ENCODE results near the gene FCF1.

The FCF1 gene

DNA sequence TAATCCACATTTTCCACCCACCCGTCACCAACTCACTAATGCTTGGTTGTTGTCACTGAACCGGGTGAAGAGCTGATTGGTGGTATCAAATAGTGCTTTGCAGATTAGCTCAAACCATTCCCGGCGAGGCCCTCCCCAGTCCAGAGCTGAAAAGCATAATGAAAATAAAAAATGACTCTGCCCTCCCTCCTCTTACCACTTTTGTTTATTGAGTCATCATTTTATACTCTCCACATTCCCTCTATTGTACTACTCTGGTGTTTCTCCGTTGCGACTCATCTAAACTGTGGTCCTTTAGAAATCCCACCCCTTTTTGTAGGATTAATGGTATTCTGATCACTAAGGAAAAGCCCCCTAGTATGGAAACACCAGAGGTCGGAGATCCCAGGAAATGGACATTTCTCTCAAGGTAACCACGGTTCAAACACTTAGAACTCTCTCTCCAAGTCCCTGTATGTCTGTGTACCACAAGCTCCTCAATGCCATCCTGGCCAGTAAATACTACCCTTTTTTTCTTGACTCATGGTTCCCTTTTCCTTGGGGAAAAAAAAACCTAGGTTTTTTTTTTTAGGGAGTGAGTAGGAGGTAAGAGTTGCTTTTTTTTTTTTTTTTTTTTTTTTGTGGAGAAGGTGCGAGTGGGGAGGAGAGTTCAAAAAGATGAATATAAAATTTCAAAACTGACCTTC, 42.1 kb upstream of the FCF1 start:
- POLR2A ChIA-PET (ENCODE audit: low non-redundant PET), result no interaction called here
- H3K27ac ChIP-seq, result no peak overlapping the region
- CTCF ChIA-PET, result interaction anchor here (0.6 to 1.5 kb wide), 3 partner anchors 9 to 62 kb away, joined by 3 read pairs; partner anchors contain the start of gene LTBP2
- no peak for DNase-seq (ENCODE audit: low spot score)
- TF ChIP-seq, protein P1, sequence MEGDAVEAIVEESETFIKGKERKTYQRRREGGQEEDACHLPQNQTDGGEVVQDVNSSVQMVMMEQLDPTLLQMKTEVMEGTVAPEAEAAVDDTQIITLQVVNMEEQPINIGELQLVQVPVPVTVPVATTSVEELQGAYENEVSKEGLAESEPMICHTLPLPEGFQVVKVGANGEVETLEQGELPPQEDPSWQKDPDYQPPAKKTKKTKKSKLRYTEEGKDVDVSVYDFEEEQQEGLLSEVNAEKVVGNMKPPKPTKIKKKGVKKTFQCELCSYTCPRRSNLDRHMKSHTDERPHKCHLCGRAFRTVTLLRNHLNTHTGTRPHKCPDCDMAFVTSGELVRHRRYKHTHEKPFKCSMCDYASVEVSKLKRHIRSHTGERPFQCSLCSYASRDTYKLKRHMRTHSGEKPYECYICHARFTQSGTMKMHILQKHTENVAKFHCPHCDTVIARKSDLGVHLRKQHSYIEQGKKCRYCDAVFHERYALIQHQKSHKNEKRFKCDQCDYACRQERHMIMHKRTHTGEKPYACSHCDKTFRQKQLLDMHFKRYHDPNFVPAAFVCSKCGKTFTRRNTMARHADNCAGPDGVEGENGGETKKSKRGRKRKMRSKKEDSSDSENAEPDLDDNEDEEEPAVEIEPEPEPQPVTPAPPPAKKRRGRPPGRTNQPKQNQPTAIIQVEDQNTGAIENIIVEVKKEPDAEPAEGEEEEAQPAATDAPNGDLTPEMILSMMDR (conservative IDR thresholded peaks at IDR 0.05; ENCODE audit: low read depth), result no peak

DNA sequence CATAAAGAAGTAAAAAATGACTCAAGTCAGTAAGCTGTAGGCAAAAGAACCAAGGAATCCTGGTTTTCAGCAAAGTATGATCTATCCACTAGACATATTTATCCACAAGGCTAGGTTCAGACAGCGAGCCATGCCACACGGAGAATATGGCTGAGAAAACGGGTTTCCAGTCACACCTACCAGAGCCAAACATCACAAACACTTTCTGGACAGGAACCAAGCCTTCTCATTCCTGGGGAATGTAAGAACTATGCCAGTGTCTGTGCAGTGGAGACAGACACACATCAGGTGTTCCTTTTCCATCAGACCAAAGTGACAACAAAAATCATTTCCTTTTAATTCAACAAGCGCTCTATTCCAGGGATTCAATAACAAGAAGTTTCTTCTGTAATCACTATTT, 41.2 kb upstream of the FCF1 start:
- ChIA-PET POLR2A (ENCODE audit: low non-redundant PET) (no interaction called here), CTCF (interaction anchor here (1.5 kb wide), 1 partner anchor 10 kb away, joined by 3 read pairs; no protein-coding TSS in a partner anchor)
- DNase-seq (ENCODE audit: low spot score), result peak; percentile 69
- TF ChIP-seq, protein P1 (conservative IDR thresholded peaks at IDR 0.05; ENCODE audit: low read depth), result no peak
- no peak overlapping the region for H3K27ac ChIP-seq

DNA sequence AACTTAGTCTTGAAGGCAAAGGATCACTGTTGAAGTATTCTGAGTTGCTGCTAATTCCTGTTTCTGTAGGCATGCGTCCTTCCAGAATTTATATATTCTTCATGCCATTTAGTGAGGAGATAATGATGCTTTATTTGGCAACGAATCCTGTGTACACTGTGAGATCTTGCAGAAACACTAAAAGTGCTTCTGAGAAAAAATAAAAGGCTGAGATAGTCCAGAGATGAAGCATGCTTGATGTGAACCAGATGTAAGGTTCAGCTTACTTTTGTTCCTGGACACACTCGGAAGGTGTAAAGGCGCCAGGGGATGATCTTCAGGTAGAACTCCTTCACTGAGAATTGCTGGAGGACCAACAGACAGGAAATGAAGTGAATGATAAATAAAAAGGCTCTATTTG, 39.2 kb upstream of the FCF1 start:
- CTCF ChIA-PET, result interaction anchor here (0.5 kb wide), 1 partner anchor 51 kb away, joined by 3 read pairs; no protein-coding TSS in a partner anchor

DNA sequence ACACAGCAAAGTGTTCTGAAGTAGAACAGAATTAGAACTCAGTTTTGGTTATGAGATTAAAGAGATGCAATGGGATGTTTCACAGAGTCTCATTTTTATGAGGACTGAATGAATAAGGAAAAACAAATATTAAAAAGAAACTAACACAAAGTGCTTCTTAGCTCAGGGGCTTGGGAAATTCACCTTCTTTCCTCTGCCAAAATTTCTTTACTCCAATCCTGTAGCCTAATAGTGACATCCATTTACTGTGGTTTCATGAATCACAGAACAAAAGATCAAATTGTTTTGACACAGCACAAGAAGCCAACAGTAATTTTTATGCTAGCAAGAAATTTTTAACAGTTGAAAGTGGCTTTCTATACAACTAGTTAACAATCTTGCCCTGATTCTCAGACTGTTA, 37.7 kb upstream of the FCF1 start:
- TF ChIP-seq, protein P1 (conservative IDR thresholded peaks at IDR 0.05; ENCODE audit: low read depth), result no peak
- POLR2A ChIA-PET (ENCODE audit: low non-redundant PET), result no interaction called here
- no peak for DNase-seq (ENCODE audit: low spot score)
- H3K27ac ChIP-seq, result no peak overlapping the region
- CTCF ChIA-PET, result no interaction called here

More for the DNA sequence above, 39.2 kb upstream of the FCF1 start:
- TF ChIP-seq, protein P1 (conservative IDR thresholded peaks at IDR 0.05; ENCODE audit: low read depth), result no peak
- DNase-seq (ENCODE audit: low spot score), result no peak
- no peak overlapping the region for H3K27ac ChIP-seq
- POLR2A ChIA-PET (ENCODE audit: low non-redundant PET), result no interaction called here

DNA sequence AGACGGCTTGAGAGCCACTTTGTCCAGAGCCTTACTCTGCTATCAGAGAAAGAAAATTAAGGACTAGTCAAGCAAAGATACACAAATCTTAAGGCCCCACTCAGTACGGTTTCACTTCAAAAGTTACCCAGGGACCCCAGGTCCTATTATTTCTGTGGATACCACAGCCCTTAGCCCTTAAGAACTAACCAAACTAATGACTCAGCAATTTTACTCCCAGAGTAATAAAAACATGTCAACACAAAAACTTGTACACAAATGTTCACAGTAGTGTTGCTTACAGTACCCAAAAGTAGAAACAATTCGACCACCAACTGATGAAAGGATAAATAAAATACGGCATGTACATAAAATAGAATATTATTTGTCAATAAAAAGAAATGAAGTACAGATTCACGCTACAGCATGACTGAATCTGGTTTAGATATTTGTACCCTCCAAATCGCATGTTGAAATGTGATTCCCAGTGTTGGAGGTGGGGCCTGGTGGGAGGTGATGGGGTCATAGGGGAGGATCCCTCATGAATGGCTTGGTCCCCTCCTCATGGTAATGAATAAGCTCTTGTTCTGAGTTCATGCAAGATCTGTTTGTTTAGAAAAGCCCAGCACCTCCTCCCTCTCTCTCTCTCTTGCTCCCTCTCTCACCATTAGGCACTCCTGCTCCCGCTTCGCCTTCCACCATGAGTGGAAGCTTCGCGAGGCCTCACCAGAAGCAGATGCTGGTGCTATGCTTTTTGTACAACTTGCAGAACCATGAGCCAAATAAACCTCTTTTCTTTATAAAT, 30.6 kb upstream of the FCF1 start:
- CTCF ChIA-PET, result no interaction called here
- TF ChIP-seq, protein P1 (conservative IDR thresholded peaks at IDR 0.05; ENCODE audit: low read depth), result no peak
- no peak overlapping the region for H3K27ac ChIP-seq
- DNase-seq (ENCODE audit: low spot score), result no peak
- POLR2A ChIA-PET (ENCODE audit: low non-redundant PET), result no interaction called here

DNA sequence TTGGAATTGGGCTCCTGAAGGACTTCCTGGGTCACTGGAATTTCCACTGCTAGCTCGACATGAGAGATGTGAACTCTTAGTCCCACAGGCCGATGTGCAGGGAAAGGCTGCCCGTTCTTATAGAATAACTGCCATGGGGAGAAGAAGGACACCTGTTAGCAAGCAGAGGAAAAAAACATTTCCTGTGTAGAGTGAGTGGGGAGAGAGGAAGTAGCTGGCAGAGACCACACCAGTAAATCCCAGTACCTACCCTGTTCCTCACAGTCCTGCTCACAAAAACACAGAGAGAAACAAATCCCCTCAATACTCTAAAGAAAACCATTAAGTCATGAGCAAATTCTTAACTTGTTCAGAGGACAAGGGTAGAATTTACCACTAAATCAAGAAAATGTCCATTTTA, 29.5 kb upstream of the FCF1 start:
- H3K27ac ChIP-seq, result no peak overlapping the region
- POLR2A ChIA-PET (ENCODE audit: low non-redundant PET), result no interaction called here
- DNase-seq (ENCODE audit: low spot score), result no peak
- TF ChIP-seq, protein P1 (conservative IDR thresholded peaks at IDR 0.05; ENCODE audit: low read depth), result no peak
- CTCF ChIA-PET, result interaction anchor here (1.2 kb wide), 1 partner anchor 74 kb away, joined by 3 read pairs; no protein-coding TSS in a partner anchor
